Measurements from ENCODE around the gene EPHA4. TPM values are rescaled to one million over a fixed set of nuclear protein-coding genes. Genes with fewer than 3 reads are reported as not detected.

EPHA4 gene
- total RNA-seq, 3 donors from 2014 or later = 21.4 to 36.8 (median 21.9) TPM

GRCh38 chr2:221371347-221371746 is 200.8 kb downstream of the EPHA4 start:
- ATAC-seq (no peak), DNase-seq (no peak)
- intact Hi-C loops (cut with DNase I, micrococcal nuclease) = no loop called here

DNA sequence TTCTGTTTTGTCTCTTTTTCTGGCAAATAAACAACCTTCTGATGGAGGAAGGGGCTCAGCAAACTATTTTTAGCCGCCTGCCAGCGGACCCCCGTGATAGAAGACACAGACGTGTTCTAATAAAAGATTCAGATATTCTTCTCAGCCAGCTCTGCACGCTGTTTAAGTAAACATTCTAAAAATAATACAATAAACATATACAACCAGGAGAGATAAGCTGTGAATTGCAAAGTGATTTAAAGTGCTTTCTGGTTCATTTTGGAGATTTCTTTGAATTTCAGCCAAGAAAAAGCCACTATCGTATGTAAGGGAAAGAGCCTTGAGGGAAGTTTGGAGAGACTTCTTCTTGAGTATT is 201.3 kb downstream of the EPHA4 start:
- no peak for ATAC-seq
- no peaks in the 10 kb centered on the region for H3K9me3 ChIP-seq
- intact Hi-C loops (cut with DNase I, micrococcal nuclease) = no loop called here
- no peak overlapping the region for H3K4me3 ChIP-seq
- no peak for DNase-seq
- no peaks in the 10 kb centered on the region for H3K36me3 ChIP-seq (ENCODE audit: low read depth)
- TF ChIP-seq, protein P1, sequence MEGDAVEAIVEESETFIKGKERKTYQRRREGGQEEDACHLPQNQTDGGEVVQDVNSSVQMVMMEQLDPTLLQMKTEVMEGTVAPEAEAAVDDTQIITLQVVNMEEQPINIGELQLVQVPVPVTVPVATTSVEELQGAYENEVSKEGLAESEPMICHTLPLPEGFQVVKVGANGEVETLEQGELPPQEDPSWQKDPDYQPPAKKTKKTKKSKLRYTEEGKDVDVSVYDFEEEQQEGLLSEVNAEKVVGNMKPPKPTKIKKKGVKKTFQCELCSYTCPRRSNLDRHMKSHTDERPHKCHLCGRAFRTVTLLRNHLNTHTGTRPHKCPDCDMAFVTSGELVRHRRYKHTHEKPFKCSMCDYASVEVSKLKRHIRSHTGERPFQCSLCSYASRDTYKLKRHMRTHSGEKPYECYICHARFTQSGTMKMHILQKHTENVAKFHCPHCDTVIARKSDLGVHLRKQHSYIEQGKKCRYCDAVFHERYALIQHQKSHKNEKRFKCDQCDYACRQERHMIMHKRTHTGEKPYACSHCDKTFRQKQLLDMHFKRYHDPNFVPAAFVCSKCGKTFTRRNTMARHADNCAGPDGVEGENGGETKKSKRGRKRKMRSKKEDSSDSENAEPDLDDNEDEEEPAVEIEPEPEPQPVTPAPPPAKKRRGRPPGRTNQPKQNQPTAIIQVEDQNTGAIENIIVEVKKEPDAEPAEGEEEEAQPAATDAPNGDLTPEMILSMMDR (IDR thresholded peaks at IDR 0.05) = no peak
- H3K4me1 ChIP-seq (ENCODE audit: low read depth) = no peaks in the 10 kb centered on the region

More at GRCh38 chr2:221371347-221371746, 200.8 kb downstream of the EPHA4 start:
- Histone ChIP-seq H3K4me1 (ENCODE audit: low read depth) (no peaks in the 10 kb centered on the region), H3K4me3 (no peak overlapping the region), H3K9me3 (no peaks in the 10 kb centered on the region), H3K36me3 (ENCODE audit: low read depth) (no peaks in the 10 kb centered on the region)
- TF ChIP-seq, protein P1 (IDR thresholded peaks at IDR 0.05) = no peak

GRCh38 chr2:221370076-221370856 is 201.8 kb downstream of the EPHA4 start:
- TF ChIP-seq, protein P1 (IDR thresholded peaks at IDR 0.05) = no peak
- Histone ChIP-seq H3K36me3 (ENCODE audit: low read depth) (no peaks in the 10 kb centered on the region), H3K9me3 (no peaks in the 10 kb centered on the region), H3K4me1 (ENCODE audit: low read depth) (no peaks in the 10 kb centered on the region), H3K4me3 (no peak overlapping the region)
- no peak for ATAC-seq
- no peak for DNase-seq
- intact Hi-C loops (cut with DNase I, micrococcal nuclease) = no loop called here

Data from mucosa of descending colon (tissue), 3 donors.